Measurements from ENCODE around the gene PSMD2.

PSMD2 gene

DNA sequence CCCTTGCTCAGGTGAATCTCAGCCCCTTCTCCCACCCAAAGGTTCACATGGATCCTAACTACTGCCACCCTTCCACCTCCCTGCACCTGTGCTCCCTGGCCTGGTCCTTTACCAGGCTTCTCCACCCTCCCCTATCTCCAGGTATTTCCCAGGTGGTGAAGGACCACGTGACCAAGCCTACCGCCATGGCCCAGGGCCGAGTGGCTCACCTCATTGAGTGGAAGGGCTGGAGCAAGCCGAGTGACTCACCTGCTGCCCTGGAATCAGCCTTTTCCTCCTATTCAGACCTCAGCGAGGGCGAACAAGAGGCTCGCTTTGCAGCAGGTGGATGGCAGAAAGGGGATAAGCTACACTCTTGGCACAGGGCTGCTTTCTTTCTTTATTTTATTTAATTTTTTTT, 42.9 kb downstream of the PSMD2 start:
- no peak for DNase-seq

DNA sequence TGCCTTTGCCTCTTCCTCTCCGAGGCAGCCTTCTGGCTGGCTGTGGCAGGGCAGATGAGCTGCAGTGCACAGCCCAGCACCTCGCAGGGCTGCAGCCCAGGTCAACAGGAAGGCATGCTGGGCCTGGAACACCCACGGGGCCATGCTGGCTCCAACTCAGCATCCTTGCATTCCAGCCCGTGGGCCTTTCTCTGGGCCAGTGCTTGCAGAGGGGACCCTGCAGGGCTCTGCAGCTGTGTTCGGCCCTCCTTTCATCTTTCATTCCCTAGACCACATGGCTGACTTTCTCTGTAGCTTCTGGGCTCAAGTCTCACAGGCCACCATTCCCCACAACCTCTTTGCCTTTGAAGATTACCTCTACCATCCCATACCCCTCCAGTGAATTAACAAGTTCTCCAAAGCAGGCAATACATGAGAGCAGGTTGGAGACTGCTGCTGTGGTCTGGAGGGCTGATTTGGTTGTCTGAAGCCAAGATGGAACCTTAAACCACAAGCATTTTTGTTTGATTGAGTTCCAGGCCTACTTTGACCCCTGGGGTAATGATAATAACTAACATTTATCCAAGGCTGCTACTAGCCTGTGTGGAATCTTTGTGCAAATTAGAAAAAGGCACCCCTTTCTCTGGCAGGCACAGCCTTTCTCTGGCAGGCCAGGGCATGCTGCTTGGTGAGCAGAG, 44.3 kb downstream of the PSMD2 start:
- DNase-seq: no peak

DNA sequence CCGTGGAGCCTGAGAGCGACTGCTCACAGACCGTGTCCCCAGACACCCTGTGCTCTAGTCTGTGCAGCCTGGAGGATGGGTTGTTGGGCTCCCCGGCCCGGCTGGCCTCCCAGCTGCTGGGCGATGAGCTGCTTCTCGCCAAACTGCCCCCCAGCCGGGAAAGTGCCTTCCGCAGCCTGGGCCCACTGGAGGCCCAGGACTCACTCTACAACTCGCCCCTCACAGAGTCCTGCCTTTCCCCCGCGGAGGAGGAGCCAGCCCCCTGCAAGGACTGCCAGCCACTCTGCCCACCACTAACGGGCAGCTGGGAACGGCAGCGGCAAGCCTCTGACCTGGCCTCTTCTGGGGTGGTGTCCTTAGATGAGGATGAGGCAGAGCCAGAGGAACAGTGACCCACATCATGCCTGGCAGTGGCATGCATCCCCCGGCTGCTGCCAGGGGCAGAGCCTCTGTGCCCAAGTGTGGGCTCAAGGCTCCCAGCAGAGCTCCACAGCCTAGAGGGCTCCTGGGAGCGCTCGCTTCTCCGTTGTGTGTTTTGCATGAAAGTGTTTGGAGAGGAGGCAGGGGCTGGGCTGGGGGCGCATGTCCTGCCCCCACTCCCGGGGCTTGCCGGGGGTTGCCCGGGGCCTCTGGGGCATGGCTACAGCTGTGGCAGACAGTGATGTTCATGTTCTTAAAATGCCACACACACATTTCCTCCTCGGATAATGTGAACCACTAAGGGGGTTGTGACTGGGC, 45.7 kb downstream of the PSMD2 start:
- no peak for DNase-seq

DNA sequence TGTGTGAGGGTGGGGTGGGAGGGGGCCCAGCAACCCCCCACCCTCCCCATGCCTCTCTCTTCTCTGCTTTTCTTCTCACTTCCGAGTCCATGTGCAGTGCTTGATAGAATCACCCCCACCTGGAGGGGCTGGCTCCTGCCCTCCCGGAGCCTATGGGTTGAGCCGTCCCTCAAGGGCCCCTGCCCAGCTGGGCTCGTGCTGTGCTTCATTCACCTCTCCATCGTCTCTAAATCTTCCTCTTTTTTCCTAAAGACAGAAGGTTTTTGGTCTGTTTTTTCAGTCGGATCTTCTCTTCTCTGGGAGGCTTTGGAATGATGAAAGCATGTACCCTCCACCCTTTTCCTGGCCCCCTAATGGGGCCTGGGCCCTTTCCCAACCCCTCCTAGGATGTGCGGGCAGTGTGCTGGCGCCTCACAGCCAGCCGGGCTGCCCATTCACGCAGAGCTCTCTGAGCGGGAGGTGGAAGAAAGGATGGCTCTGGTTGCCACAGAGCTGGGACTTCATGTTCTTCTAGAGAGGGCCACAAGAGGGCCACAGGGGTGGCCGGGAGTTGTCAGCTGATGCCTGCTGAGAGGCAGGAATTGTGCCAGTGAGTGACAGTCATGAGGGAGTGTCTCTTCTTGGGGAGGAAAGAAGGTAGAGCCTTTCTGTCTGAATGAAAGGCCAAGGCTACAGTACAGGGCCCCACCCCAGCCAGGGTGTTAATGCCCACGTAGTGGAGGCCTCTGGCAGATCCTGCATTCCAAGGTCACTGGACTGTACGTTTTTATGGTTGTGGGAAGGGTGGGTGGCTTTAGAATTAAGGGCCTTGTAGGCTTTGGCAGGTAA, 46.5 kb downstream of the PSMD2 start:
- peak; percentile 57 to 73 for DNase-seq

- DNase-seq: no peak
Measured at GRCh38 chr3:184346480-184347190, 47.6 kb downstream of the PSMD2 start.

GRCh38 chr3:184347321-184348056, 48.4 kb downstream of the PSMD2 start:
- no peak for DNase-seq

DNA sequence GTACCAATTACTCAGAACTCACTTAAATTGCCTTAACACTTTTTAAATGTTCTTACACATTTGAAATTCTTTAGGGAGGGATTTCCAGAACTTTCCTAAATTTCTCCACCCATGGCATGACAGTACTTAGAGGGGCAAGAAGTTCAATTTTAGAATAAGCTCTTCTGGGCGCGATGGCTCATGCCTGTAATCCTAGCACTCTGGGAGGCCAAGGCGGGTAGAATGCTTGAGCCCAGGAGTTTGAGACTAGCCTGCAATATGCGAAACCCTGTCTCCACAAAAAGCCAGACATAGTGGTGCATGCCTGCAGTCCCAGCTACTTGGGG, 49.0 kb downstream of the PSMD2 start:
- DNase-seq: no peak

DNA sequence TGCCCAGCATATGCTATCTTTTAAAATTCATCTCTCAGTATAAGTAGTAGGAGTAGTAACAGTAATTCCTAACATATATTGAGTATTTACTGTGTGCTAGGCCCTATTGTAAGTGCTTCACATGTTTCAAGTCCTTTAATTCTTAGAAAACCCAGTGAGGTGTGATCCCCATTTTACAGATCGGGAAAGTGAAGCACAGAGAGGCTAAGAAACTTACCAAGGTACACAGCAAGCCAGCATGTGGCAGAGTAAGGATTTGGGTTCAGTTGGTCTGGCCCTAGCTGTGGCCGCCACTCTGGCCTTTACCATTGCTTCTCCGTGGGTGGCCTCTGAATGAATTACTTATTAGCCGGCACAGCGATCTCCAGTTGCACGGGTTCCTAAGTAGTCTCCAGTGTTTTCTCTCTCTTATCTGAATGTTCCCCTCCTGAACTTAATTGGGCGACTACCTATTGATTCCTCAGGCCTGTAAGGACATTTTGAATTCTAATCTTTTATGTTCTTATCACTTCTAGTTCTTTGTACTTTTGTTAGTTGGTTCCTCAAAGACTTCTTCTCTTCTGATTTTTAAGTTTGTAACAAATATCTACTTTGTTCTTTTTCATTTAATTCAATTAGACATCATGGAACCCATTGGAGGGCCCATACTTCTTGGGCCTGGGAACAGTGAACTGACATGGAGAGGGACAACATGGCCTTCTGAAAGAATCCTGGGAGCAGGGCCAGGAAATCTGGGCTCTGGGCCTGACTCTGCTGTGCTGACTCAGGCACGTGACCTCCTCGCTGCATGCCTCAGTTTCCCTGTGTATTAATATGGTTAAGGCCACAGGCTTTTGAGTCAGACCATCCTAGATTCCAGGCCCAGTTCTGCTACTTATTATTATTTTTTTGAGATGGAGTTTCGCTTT, 50.8 kb downstream of the PSMD2 start:
- no peak for DNase-seq

DNA sequence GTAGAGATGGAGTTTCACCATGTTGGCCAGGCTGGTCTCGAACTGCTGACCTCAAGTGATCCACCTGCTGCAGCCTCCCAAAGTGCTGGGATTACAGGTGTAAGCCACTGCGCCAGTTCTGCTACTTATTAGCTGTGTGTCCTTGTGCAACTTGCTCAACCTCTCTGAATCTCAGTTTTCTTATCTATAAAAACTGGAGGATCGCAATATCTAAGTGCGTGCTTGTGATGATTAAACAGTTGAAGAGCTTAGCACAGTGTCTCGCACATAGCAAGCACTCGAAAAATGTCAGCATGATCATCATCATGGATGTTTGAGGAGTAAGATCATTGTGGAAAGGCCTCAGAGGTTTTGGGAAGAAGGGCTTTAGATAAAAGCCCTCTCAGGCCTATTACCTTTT, 51.6 kb downstream of the PSMD2 start:
- no peak for DNase-seq

DNA sequence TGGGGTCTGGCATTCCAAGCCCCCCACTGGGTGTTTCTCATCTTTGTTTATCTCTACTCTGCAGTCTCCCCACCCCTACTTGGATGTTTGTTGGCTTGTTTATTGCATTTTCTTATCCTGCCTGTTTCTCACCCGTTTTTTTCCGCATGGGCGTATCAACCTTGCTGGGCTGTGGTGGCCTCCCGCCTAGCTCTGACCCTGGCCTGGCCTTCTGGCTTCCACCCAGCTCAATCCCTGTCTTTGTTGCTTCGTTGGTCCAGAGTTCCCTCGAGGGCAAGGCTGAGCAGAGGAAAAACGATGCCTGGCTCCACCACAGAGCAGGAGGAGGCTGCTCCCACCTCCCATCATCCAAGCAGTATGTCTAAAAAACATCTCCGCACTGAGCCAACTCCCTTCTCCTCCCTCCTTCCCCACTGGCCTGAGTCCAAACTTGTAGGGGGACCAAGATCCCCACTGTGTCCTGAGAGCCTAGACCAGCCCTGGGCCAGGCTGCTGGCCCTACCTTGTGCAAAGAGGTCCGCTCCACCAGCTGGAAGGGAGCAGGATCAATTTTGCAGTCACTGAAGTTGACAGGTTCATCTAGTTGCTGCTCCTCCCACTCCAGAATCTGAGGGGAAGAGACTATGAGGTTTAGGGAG, 52.6 kb downstream of the PSMD2 start:
- DNase-seq: no peak

GRCh38 chr3:184352149-184352785, 53.2 kb downstream of the PSMD2 start:
- DNase-seq: no peak

DNA sequence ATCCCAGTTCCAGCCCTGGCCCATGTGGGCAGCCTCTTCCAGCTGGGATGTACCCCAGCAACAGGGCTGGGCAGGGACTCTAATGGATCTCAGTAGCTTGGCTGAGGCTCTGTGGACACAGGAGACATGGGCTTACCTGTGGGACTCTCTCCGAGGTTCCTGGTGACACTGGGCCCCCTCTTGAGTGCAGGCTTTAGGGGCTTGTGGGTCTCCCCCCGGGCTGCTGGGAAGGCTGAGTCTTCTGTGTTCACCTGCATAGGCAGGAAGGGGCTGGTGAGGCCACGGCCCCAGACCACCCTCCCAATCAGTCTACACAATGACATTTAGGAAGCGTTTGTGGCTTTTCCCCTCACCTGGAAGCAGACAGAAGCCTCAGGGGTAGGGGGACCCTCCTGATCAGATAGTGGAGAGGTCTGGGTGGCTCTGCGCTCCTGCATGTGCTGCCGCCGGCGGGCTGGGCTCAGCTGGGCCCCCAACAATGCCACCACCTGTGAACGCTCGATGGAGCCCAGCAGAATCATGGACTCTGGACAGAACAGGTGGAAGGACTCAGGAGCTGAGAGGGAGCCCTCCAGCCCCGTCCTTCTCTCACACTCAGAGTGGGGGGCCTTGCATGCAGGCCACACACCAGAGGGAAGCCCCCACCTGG, 54.0 kb downstream of the PSMD2 start:
- DNase-seq: no peak

DNA sequence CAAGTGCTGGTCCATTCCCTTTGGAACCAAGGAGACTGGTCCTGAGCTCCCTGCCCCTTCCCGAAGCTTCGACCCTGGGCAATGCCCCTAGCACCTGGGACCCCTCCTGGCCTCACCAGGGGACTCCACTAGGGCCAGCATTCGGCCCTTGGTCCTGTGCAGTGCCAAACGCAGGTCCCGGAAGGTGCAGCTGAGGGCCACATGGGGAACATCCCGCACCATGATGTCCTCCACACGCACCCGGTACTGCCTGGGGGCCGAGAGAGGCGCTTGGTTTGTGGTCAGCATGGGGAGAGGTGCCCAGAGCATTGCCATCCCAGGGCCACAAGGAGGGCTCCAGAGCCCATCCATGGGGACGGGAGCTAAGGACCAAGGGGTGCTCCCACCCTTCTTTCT, 54.5 kb downstream of the PSMD2 start:
- no peak for DNase-seq

DNA sequence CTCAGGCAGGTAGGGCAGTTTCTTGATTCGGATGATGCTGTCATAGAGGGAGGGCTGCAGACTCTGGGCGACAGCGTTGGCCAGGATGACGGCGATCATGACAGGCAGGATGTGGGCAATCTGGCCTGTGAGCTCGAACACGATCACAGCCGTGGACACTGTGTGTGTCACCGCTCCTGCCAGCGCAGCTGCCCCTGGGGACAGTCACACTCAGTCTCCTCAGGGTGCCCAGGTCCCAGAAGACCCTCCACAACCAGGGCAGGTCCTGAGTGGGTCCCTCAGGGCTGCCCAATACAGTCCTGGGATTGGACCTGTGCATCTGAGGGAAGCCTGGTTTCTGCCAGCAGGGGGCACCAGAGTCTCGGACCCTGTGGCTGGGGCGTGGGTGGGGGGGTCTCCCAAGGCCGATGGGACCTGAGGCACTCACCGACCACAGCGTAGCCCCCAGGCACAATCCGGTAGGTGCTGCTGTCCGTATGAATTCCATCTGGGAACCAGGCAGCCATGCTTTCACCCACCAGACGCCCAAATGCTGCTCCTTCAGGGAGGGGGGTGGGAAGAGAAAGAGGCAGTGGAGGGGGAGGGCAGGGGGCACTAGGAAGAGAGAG, 55.2 kb downstream of the PSMD2 start:
- peak; percentile 14 to 25 for DNase-seq

DNA sequence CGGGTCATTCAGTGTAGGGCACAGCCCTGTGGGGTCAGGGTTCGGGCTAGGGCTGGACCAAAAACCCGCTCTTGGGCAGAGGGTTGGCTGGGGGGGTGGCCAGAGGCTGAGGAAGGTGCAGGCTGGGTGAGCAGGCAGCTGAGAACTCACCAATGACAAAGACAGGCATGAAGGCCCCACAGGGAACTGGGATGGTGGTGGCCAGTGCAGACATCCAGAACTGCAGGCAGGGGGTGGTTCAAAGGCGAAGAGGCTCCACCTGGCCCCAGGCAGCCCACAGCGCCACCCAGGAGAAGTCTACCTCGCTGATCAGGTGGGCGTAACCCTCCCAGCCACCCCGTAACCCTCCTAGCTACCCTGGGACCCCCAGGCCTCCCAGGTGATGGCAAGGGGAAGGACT, 55.7 kb downstream of the PSMD2 start:
- DNase-seq: no peak

DNA sequence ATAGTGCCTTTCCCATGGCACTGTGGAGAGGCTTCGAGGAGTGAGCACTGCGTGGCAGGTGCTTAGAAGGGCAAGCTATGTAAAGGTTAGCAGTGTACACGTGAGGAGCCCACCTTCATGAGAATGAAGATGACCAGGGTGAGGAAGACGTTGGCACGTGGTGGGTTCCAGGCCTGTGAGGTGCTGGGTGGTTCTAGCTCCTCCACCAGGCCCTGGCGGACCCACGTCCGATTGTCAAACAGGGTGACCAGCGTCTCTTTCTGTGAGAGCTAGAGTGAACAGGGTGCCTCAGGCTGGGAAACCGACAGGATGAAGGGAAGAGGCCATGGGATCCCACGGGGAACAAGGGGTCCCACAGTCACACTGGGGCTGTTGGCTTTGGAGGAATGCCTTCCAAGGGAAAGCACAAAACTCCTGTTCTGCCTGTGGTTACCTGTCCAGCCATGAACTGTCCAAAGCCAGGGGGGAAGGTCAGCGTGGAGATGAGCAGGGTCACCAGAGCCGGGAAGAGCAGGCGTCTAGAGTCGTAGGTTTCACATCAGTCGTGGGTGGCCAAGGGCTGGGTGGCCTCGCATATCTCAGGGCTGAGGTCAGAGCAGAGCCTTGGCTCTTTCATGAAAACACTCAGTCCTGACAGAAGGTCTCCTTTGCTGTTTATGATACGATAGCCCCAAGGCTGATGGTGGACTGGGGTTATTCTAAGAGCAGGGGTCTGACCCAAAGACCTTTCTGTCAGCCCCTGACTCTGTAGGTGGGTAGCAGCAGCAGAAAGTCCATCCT, 56.4 kb downstream of the PSMD2 start:
- no peak for DNase-seq

DNA sequence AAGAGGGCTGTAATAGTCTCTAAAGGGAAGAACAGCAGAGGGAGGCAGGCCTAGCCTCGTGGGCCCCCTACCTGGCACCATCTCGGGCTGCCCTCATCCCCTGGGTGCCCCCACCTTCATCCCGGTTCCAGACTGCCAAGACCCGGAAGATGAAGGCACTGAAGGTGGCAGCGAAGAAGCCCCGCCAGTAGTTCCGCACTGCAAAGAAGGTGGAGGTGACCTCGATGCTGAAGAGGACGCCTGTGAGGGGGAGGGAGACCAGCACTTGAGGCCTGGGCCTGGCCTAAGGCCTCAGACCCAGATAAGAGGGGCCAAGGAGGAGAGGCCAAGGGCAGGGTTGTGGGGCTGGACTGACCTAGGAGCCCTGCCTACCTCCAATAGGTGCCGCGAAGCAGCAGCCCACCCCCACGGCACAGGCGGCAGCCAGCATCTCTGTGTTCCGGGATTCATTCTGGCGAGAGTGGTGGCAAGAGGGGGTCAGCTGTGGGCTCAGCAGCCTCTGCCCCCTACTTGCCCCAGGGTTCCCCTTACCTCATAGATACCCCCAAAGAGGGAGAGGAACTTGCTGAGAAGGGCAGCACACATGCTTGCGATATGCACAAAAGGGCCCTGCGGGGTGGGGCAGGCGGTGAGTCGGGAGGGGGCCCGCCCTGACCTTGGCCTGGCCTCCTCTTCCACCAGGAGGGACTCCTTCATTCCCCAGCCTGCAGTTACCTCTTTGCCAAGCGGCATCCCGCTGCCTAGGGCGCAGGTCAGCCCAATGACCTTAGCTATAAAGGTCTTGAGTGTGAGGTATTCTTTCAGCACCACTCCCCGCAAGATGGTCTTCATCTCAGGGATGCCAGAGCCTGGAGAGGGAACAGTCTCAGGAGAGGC, 58.4 kb downstream of the PSMD2 start:
- DNase-seq: no peak

Data from SHP77 (cell line).